GM18861 (cell line): ENCODE data around the gene TMEM88.

Experiments used
- ATAC-seq: cut with Tn5 transposase; IDR thresholded peaks from one replicate; pipeline ENCODE4 v1.9.1; 2021; ENCODE audit not compliant: unreplicated experiment

Gene TMEM88

DNA sequence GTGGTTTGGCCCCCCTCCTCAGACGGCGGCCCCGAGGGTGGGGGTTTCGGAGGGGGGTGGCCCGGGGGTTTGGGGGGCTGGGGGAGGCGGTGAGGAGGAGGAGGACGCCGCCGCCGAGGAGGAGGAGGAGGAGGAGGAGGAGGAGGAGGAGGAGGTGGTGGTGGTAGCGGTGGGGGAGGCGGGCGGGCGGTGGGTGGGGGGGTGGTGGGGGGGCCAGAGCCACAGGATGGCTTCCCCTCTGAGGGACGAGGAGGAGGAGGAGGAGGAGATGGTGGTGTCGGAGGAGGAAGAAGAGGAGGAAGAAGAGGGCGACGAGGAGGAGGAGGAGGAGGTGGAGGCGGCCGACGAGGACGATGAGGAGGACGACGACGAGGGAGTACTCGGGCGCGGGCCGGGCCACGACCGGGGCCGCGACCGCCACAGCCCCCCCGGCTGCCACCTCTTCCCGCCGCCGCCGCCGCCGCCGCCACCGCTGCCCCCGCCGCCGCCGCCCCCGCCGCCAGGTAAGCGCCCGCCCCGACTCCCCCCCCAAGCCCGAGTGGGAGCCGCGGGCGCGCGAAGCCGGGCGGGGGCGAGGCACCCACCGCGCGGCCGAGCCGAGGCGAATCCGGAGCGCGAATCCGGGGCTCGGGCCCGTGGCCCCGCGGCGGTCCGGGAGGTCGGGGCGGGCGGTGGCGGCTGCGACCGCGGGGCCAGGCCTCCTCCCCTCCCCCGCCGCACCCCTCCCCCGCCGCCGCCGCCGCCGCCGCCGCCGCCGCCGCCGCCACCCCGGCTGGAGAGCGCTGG is 29.9 kb downstream of the TMEM88 start:
- no peak for ATAC-seq

DNA sequence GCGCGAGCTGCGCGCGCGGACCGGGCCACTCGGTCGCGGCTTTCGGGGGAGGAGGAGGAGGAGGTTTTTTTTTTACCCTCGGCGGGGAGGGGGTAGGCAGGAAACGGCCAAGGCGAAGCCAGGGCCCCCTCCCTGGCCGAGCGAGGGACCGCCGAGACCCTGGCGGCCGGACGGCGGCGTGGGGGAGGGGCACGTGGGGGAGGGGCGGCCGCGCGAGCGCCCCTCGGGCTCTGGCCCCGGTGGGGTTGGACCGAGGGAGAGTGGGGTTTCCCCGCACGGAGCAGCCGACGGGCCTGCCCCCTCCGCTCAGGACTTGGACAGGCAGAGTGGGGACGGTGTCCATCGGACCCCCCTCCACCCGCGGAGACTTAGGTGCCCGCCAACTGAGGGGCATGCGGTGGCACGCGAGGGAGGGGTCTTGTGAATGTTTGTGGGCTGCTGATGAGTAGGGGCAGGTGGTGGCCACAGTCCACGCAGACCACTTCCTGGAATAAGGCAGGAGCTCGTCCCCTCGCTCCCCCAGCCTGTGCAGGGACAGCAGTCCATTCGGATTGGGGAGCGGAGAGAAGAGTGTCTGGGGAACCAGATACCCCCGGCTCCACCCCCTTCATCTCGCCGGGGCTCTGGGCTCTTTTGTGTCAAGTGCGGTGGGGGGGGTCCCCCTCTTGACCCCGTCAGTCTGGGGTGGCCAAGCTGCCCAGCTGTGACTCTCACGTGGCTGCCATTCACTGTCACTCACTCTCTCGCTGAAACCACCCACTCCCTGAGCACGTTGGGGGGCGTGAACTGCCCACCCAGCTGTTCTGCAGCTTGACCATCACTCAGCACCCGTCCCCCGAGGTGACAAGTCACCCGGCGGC is 30.7 kb downstream of the TMEM88 start:
- ATAC-seq: no peak

DNA sequence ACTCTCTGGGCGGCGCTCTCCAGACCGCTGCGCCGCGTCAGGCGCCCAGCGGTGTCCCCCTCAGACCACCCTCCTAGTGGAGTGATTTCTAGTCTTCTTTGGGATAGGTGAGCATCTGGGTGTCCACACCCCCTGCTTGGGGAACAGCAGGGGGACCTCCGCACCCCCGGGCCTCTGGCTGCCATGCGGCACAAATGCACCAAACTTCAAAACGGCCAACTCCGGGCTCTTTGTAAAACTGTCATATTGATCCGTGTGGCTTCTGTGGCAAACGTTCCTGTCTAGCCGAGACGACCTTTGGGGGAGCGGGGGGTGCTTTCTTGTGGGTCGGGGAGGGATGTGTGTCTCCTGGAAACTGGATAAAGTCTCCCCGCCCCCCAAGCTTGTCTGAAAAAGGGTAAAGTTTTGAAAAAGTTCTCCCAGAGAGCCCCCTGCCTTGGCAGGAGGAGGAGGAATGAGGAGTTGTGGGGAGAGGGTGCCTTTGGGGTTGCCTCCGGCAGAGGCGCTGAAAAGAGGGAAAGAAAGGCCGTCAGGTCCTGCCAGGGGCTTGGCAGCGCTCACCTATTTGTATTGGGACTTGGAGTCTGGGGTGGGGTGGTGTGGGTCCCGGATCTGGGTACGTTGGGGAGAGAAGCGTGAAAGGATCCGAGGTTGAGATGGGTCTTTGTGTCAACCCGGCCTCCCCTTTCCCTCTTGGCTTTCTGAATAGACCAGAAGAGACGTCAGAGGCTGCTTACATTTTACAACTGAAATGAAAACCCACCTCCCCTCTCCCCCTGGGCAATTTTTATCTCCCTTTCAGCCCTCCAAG is 31.6 kb downstream of the TMEM88 start:
- ATAC-seq: no peak

DNA sequence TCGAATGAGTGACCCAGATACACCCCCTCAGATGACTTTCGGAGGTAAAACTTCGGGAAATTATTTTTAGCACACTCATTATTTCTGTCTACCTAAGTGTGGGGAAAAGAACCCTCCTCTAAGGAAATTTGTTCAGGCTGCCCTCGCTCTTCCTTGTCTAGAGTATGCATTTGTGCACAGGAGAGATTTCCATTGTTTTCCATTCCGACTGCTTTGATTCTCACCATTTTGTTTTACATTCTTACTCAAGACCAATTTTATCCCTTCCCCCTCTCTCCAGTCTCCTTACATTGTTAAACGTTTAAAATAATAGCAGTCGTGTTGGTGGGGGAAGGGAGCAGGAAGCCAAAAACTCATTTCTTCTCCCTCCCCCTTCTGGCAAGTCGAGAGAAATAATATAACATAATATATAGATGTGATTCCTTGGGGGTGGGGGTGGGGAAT is 32.2 kb downstream of the TMEM88 start:
- ATAC-seq: no peak

DNA sequence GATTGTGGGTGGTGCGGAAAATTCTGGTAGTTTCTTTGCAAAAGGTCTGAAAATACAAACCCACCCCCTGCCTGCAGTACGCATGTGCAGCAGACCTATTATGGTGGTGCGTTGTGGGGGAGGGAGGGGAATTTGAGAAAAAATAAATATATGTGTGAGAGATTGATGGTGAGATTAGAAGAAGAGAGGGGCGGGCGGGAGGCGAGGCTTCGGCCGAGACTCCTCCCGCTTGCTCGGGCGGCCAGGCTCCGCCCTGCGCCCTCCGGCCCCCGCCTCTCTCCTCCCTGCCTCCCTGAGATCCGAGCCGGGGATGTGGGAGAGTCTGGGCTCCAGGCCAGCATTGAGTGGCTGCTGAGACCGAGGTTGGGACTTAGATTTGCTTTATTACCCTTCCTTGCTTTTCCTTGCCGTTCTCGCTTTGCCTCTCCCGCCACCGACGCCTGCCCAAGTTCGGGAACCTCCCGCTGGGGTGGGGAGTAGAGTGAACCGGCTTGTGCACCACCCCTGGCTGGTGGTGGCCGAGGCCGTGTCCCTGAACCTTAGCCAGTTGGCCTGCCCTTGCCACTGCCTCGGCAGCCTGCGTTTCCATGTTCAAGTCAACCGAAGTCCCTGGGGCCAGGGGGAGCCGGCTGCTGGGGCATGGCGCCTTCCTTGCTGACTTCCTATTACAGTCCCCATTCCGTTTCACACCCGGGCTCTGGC is 32.8 kb downstream of the TMEM88 start:
- no peak for ATAC-seq

DNA sequence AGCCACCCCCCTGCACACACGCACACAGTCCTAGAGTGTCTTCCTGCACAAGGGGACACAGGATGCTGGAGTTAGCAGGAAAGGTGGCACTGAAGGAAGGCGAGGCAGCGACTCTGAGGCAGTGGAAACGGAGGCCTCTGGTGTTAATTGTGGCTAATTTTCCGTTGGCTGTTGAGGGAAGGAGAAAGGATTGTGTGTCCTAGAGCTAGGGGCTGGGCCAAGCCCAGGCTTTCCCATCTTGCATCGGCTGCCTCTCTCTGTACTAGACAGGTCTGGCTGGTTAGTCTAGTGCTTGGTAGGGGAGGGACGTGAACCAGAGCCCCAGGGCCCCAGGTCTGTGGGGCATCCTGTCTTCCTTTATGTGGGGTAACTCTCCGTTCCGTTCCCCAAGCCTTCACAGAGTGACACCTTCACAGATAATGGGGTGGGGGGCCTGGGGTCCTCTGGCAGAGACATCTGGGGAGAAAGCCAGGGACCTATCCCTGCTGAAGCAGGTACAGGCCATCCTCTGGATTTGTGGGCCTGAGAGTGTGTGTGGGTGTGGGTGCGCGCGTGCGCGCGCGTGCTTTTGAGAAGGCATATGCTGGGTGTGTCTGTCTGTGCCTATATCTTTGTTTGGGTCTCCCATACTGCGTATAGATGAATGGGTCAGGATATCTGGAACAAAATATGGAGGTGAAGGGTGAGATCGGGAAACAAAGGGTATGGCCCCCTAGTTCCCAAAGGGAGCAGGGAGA is 33.5 kb downstream of the TMEM88 start, which contains the start of gene CHD3:
Gene CHD3, plus strand, starts transcription at position 606 of the 737 bp plus-strand sequence. CDS start 212 bp downstream, outside the sequence.
- ATAC-seq: no peak

DNA sequence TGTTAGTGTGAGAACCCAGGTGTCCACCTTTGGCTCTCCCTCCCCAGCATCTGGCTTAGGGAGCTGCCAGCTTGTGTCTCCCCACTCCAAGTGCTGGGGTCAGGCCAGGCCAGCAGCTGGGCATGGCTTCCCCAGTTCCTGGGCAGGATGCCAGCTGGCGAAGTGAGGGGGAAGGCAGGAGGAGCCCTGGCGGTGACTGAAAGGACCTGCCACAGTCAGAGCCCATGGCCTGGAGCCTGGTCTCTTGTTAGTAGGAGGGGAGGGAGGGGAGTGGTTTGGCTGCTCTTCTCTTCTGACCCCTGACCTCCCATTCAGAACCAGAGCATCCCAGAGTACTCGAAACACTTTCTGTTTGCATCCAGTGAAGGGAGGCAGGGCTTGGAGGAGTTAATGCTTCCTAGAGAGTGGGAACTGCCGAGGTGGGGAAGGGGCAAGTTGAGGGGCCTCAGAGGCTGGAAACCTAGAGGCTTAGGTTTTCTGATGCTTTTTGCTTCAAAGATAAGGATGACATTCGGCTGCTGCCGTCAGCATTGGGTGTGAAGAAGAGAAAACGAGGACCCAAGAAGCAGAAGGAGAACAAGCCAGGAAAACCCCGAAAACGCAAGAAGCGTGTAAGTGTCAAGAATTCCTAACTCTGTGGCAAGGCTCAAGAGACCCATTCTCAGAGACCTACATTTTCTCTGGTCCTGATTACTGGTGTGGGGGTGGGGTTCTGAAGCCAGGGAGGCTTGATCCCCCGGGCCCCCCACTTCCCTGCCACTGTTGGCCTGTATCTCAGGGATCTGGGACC is 34.5 kb downstream of the TMEM88 start:
- no peak for ATAC-seq

DNA sequence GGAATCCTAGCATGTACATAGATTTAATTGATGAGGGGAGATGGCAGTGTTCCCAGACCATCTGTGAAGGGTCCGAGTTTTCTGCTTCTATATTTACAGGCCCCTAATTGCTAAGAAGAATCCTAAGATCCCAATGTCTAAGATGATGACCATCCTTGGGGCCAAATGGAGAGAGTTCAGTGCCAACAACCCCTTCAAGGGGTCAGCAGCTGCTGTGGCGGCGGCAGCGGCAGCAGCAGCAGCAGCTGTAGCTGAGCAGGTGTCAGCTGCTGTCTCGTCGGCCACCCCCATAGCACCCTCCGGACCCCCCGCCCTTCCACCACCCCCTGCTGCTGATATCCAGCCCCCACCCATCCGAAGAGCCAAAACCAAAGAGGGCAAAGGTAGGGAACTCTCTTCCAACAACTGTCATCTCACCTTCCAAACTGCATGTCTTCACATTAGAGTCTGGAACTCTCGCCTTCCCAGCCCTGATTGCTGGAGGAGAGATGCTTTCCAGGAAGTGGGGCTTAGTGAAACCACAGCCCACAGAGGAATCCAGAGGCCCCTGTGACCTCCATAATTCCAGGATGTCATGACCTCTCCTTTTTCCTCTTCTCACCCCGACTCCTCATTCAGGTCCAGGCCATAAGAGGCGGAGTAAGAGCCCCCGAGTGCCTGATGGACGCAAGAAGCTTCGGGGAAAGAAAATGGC is 38.5 kb downstream of the TMEM88 start:
- ATAC-seq: no peak

DNA sequence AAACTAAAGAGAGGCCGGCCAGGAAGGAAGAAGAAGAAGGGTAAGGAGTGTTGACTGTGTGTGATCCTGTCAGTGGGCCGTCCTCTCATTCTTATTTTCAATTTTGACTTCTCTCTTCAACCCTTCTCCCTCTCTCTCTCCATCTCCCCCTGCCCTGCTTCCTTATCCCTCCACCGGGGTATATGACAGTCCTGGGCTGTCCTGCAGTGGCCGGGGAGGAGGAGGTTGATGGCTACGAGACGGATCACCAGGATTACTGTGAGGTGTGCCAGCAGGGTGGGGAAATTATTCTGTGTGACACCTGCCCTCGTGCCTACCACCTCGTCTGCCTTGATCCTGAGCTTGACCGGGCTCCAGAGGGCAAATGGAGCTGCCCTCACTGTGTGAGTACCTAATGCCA is 39.4 kb downstream of the TMEM88 start:
- no peak for ATAC-seq

DNA sequence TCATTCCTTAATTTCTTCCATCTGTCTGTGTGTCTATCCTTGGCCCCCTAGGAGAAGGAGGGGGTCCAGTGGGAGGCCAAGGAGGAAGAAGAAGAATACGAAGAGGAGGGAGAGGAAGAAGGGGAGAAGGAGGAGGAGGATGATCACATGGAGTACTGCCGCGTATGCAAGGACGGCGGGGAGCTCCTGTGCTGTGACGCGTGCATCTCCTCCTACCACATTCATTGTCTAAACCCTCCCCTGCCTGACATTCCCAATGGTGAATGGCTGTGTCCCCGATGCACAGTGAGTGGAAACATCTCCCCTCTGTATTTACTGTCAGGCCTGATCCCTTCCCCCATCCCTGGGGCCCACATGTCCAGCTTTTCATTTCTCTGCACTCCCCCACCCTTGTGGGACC is 40.0 kb downstream of the TMEM88 start:
- ATAC-seq: no peak

DNA sequence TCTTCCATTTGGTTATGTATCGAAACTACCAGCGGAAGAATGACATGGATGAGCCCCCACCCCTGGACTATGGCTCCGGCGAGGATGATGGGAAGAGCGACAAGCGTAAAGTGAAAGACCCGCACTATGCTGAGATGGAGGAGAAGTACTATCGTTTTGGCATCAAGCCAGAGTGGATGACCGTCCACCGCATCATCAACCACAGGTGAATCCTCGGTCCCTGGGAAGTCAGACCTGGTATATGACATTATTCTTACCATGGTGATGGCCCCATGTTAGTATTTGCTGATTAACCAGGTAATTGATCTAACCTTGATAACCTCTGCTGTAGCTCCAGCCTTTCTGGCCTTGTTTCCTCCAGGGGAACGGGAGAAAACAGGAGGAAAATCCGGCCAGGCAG is 42.2 kb downstream of the TMEM88 start:
- no peak for ATAC-seq

DNA sequence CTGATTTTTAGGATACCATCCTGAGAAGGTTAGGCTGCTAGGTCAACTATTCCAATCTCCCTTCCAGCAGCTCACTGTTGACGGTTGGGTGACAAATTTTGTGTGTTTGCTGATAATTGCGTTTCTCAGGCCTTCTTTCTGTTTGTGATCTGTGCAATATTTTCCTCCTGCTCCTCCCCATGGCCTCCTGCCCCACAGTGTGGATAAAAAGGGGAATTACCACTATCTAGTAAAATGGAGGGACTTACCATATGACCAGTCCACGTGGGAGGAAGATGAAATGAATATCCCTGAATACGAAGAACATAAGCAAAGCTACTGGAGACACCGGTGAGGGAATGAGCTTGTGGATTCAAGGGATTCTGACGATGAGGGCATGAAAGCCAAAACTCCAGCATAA is 42.9 kb downstream of the TMEM88 start:
- ATAC-seq: no peak

DNA sequence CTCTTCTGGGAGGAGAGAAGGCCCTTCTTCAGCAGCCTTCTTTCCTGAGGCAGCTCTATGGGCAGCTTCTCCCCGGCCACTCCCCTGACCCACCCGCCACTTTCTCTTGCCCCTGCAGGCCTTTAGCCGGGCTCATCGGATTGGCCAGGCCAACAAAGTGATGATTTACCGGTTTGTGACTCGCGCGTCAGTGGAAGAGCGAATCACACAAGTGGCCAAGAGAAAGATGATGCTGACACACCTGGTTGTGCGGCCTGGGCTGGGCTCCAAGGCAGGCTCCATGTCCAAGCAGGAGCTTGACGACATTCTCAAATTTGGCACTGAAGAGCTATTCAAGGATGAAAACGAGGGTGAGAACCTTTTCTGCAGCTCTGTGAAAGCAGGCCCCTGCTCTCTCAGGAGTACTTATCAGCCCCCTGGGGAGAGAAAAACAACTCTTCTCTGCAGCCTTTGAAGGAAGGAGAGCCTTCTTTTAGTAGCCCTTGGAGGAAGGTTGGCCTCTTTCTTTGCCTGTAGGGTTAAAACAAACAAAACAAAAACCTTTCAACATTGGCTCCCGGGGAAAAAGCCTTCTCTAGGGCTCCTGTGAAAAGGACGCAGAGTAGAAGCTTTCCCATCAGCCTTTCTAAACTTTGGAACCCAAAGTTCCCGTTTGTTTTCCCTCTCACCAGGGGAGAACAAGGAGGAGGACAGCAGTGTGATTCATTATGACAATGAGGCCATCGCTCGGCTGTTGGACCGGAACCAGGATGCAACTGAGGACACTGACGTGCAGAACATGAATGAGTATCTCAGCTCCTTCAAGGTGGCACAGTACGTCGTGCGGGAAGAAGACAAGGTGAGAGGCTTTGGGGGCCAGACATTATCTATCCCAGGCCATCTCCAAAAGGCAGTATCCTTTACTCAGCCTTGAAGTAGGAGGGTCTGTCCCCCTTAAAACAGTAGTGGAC is 48.6 kb downstream of the TMEM88 start:
- ATAC-seq: no peak
